ENCODE measurements around the gene IL12RB2. TPM values are rescaled to one million over a fixed set of nuclear protein-coding genes. Genes with fewer than 3 reads are reported as not detected.

The IL12RB2 gene
- total and polyA plus RNA-seq, 2 experiments from 2014 or later = 0.79 to 1.7 TPM

- TF ChIP-seq ZNF462 (CRISPR knock-in tag; IDR thresholded peaks at IDR 0.05) = no peak
Measured at GRCh38 chr1:67361641-67362040, 54.0 kb downstream of the IL12RB2 start (continued).

- Mint-ChIP-seq H3K27ac (no peak overlapping the region), H3K9me3 (no peaks in the 10 kb centered on the region; the same call in 2 of the 3 replicates), H3K4me3 (no peak overlapping the region), H3K4me1 (peaks cover 9% of the 10 kb centered on the region), H3K27me3 (ENCODE audit: insufficient read depth, low read depth, poor library complexity) (no peaks in the 10 kb centered on the region), H3K36me3 (ENCODE audit: low read depth) (no peaks in the 10 kb centered on the region)
- H4K20me1 ChIP-seq (replicated peaks; ENCODE audit: insufficient read depth) = no peaks in the 10 kb centered on the region
- no peaks in the 10 kb centered on the region for H3K27me3 ChIP-seq (ENCODE audit: insufficient read depth)
- H3K27ac ChIP-seq (ENCODE audit: low read depth) = no peak overlapping the region
- H3K4me3 ChIP-seq = no peak overlapping the region
- no peak overlapping the region; the same call in 1 of the 2 replicates for H2AFZ ChIP-seq
- ATAC-seq (no peak), DNase-seq (ENCODE audit: low spot score) (no peak)
- H3F3A ChIP-seq (replicated peaks; ENCODE audit: low read depth) = no peaks in the 10 kb centered on the region
- H3K36me3 ChIP-seq (ENCODE audit: insufficient read depth) = no peaks in the 10 kb centered on the region
- no peaks in the 10 kb centered on the region for H3K79me2 ChIP-seq (replicated peaks; ENCODE audit: insufficient read depth)
- H3K4me1 ChIP-seq (ENCODE audit: insufficient read depth) = no peaks in the 10 kb centered on the region
- no peak overlapping the region for H3K4me2 ChIP-seq
- H3K9me2 ChIP-seq (ENCODE audit: insufficient read depth) = peaks cover 2% of the 10 kb centered on the region; the same call in 1 of the 2 replicates
- TF ChIP-seq ZNF114 (CRISPR knock-in tag; IDR thresholded peaks at IDR 0.05) (no peak), ZNF462 (CRISPR knock-in tag; IDR thresholded peaks at IDR 0.05) (no peak), POLR2AphosphoS5 (IDR thresholded peaks at IDR 0.05; ENCODE audit: low read depth) (no peak), EZH2 (IDR thresholded peaks at IDR 0.05; ENCODE audit: low read depth, unreplicated experiment) (no peak), ZNF331 (CRISPR knock-in tag; IDR thresholded peaks at IDR 0.05; ENCODE audit: low read depth) (no peak), EZH2phosphoT487 (IDR thresholded peaks at IDR 0.05; ENCODE audit: unreplicated experiment) (no peak)
- TF ChIP-seq, protein P1, sequence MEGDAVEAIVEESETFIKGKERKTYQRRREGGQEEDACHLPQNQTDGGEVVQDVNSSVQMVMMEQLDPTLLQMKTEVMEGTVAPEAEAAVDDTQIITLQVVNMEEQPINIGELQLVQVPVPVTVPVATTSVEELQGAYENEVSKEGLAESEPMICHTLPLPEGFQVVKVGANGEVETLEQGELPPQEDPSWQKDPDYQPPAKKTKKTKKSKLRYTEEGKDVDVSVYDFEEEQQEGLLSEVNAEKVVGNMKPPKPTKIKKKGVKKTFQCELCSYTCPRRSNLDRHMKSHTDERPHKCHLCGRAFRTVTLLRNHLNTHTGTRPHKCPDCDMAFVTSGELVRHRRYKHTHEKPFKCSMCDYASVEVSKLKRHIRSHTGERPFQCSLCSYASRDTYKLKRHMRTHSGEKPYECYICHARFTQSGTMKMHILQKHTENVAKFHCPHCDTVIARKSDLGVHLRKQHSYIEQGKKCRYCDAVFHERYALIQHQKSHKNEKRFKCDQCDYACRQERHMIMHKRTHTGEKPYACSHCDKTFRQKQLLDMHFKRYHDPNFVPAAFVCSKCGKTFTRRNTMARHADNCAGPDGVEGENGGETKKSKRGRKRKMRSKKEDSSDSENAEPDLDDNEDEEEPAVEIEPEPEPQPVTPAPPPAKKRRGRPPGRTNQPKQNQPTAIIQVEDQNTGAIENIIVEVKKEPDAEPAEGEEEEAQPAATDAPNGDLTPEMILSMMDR (conservative IDR thresholded peaks at IDR 0.05; ENCODE audit: low read depth in 2 of 2) = no peak
Measured at GRCh38 chr1:67367370-67368045, 59.8 kb downstream of the IL12RB2 start.
